Measurements from ENCODE around the gene SKAP1. TPM values are rescaled to one million over a fixed set of nuclear protein-coding genes. Genes with fewer than 3 reads are reported as not detected.

Gene SKAP1
- not detected in 2 replicates for total RNA-seq (2014; rRNA removed; shearing (Covaris generic))
- polyA plus RNA-seq (2016; fragmentation: Nextera tagmentation; extraction: Ambion mirVana) = 0.27 and 0.59 TPM in 2 replicates
- long read RNA-seq = 0 reads

- DNase-seq (ENCODE audit: low spot score) (peak; percentile 71), ATAC-seq (peak; percentile 98)
- H3K27ac ChIP-seq (ENCODE audit: low read depth) = no peak within 1 kb of the TSS
- H3K4me3 ChIP-seq = peak within 1 kb of the TSS; percentile 53
- peaks cover 24% of the 10 kb centered on the region for H3K27me3 Mint-ChIP-seq (ENCODE audit: insufficient read depth, low read depth, poor library complexity)
- no peaks in the 10 kb centered on the region for H3K9me2 ChIP-seq (ENCODE audit: insufficient read depth)
- H4K20me1 ChIP-seq (replicated peaks; ENCODE audit: insufficient read depth) = no peaks in the 10 kb centered on the region
- H3K9me3 Mint-ChIP-seq = no peaks in the 10 kb centered on the region; the same call in 1 of the 3 replicates
- no peaks in the 10 kb centered on the region for H3F3A ChIP-seq (replicated peaks; ENCODE audit: low read depth)
- H3K4me1 ChIP-seq (ENCODE audit: insufficient read depth) = peaks cover 8% of the 10 kb centered on the region; the same call in 1 of the 2 replicates
- H3K4me3 Mint-ChIP-seq = peak within 1 kb of the TSS; percentile 66
- H3K27ac Mint-ChIP-seq = no peak within 1 kb of the TSS
- H2AFZ ChIP-seq = peak within 1 kb of the TSS; percentile 99
- H3K79me2 ChIP-seq (replicated peaks; ENCODE audit: insufficient read depth) = no peaks in the 10 kb centered on the region
- TF ChIP-seq POLR2AphosphoS5 (IDR thresholded peaks at IDR 0.05; ENCODE audit: low read depth) = no peak
- no peak for TF ChIP-seq ZNF114 (CRISPR knock-in tag; IDR thresholded peaks at IDR 0.05)
- TF ChIP-seq, protein P1, sequence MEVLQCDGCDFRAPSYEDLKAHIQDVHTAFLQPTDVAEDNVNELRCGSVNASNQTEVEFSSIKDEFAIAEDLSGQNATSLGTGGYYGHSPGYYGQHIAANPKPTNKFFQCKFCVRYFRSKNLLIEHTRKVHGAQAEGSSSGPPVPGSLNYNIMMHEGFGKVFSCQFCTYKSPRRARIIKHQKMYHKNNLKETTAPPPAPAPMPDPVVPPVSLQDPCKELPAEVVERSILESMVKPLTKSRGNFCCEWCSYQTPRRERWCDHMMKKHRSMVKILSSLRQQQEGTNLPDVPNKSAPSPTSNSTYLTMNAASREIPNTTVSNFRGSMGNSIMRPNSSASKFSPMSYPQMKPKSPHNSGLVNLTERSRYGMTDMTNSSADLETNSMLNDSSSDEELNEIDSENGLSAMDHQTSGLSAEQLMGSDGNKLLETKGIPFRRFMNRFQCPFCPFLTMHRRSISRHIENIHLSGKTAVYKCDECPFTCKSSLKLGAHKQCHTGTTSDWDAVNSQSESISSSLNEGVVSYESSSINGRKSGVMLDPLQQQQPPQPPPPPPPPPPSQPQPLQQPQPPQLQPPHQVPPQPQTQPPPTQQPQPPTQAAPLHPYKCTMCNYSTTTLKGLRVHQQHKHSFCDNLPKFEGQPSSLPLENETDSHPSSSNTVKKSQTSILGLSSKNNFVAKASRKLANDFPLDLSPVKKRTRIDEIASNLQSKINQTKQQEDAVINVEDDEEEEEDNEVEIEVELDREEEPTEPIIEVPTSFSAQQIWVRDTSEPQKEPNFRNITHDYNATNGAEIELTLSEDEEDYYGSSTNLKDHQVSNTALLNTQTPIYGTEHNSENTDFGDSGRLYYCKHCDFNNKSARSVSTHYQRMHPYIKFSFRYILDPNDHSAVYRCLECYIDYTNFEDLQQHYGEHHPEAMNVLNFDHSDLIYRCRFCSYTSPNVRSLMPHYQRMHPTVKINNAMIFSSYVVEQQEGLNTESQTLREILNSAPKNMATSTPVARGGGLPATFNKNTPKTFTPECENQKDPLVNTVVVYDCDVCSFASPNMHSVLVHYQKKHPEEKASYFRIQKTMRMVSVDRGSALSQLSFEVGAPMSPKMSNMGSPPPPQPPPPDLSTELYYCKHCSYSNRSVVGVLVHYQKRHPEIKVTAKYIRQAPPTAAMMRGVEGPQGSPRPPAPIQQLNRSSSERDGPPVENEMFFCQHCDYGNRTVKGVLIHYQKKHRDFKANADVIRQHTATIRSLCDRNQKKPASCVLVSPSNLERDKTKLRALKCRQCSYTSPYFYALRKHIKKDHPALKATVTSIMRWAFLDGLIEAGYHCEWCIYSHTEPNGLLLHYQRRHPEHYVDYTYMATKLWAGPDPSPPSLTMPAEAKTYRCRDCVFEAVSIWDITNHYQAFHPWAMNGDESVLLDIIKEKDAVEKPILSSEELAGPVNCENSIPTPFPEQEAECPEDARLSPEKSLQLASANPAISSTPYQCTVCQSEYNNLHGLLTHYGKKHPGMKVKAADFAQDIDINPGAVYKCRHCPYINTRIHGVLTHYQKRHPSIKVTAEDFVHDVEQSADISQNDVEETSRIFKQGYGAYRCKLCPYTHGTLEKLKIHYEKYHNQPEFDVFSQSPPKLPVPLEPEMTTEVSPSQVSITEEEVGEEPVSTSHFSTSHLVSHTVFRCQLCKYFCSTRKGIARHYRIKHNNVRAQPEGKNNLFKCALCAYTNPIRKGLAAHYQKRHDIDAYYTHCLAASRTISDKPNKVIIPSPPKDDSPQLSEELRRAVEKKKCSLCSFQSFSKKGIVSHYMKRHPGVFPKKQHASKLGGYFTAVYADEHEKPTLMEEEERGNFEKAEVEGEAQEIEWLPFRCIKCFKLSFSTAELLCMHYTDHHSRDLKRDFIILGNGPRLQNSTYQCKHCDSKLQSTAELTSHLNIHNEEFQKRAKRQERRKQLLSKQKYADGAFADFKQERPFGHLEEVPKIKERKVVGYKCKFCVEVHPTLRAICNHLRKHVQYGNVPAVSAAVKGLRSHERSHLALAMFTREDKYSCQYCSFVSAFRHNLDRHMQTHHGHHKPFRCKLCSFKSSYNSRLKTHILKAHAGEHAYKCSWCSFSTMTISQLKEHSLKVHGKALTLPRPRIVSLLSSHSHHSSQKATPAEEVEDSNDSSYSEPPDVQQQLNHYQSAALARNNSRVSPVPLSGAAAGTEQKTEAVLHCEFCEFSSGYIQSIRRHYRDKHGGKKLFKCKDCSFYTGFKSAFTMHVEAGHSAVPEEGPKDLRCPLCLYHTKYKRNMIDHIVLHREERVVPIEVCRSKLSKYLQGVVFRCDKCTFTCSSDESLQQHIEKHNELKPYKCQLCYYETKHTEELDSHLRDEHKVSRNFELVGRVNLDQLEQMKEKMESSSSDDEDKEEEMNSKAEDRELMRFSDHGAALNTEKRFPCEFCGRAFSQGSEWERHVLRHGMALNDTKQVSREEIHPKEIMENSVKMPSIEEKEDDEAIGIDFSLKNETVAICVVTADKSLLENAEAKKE (CRISPR knock-in tag; IDR thresholded peaks at IDR 0.05) = no peak
- TF ChIP-seq, protein P2, sequence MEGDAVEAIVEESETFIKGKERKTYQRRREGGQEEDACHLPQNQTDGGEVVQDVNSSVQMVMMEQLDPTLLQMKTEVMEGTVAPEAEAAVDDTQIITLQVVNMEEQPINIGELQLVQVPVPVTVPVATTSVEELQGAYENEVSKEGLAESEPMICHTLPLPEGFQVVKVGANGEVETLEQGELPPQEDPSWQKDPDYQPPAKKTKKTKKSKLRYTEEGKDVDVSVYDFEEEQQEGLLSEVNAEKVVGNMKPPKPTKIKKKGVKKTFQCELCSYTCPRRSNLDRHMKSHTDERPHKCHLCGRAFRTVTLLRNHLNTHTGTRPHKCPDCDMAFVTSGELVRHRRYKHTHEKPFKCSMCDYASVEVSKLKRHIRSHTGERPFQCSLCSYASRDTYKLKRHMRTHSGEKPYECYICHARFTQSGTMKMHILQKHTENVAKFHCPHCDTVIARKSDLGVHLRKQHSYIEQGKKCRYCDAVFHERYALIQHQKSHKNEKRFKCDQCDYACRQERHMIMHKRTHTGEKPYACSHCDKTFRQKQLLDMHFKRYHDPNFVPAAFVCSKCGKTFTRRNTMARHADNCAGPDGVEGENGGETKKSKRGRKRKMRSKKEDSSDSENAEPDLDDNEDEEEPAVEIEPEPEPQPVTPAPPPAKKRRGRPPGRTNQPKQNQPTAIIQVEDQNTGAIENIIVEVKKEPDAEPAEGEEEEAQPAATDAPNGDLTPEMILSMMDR (conservative IDR thresholded peaks at IDR 0.05; ENCODE audit: low read depth in 2 of 2) = no peak
- TF ChIP-seq ZNF331 (CRISPR knock-in tag; IDR thresholded peaks at IDR 0.05; ENCODE audit: low read depth) = no peak
- TF ChIP-seq EZH2phosphoT487 (IDR thresholded peaks at IDR 0.05; ENCODE audit: unreplicated experiment) = no peak
- H3K36me3 ChIP-seq (ENCODE audit: insufficient read depth) = no peaks in the 10 kb centered on the region
- peaks cover 50% of the 10 kb centered on the region for H3K27me3 ChIP-seq (ENCODE audit: insufficient read depth)
- peaks cover 22% of the 10 kb centered on the region for H3K4me1 Mint-ChIP-seq
- peak within 1 kb of the TSS; percentile 77 for H3K4me2 ChIP-seq
- no peaks in the 10 kb centered on the region for H3K36me3 Mint-ChIP-seq (ENCODE audit: low read depth)
These were observed at the start of gene SKAP1 for GRCh38 chr17:48429638-48430586. Gene SKAP1 (minus strand): TSS chr17:48430214.

All from GM23338 (cell line).